ENCODE data around the gene KAT8. TPM values are rescaled to one million over a fixed set of nuclear protein-coding genes. Genes with fewer than 3 reads are reported as not detected.

KAT8 gene
- total RNA-seq, 1 donor from 2014 or later, result 33.5 TPM

GRCh38 chr16:31118223-31119155 lies 1.0 kb downstream of the KAT8 start:
- peak overlapping the region; percentile 99 for H3K4me2 ChIP-seq (ENCODE audit: low read length)
- H2AFZ ChIP-seq (ENCODE audit: low read depth, low read length), result peak overlapping the region; percentile 66
- no peak for FAIRE-seq

GRCh38 chr16:31120129-31120528 lies 2.7 kb downstream of the KAT8 start:
- Histone ChIP-seq H3K36me3 (ENCODE audit: insufficient read depth, low read length) (peaks cover 20% of the 10 kb centered on the region), H3K9me3 (ENCODE audit: insufficient read depth, low read depth, low read length) (no peaks in the 10 kb centered on the region), H3K27ac (ENCODE audit: low read depth, low read length) (no peak overlapping the region), H3K4me3 (ENCODE audit: insufficient read depth, low read depth, low read length) (no peak overlapping the region), H3K4me2 (ENCODE audit: low read length) (no peak overlapping the region), H2AFZ (ENCODE audit: low read depth, low read length) (no peak overlapping the region), H3K27me3 (ENCODE audit: insufficient read depth, low read length) (no peaks in the 10 kb centered on the region), H4K20me1 (ENCODE audit: insufficient read depth, low read length) (peaks cover 4% of the 10 kb centered on the region), H3K4me1 (ENCODE audit: insufficient read depth, low read length) (peaks cover 9% of the 10 kb centered on the region), H3K9ac (ENCODE audit: low read length) (no peak overlapping the region), H3K79me2 (ENCODE audit: insufficient read depth, low read length) (peaks cover 23% of the 10 kb centered on the region)
- no peaks in the 10 kb centered on the region for H3K4me1 Mint-ChIP-seq (ENCODE audit: low read depth, unreplicated experiment)
- peaks cover 1% of the 10 kb centered on the region for H3K36me3 Mint-ChIP-seq (ENCODE audit: low read depth, unreplicated experiment)
- H3K9me3 Mint-ChIP-seq (ENCODE audit: unreplicated experiment), result no peaks in the 10 kb centered on the region
- H3K4me3 Mint-ChIP-seq (ENCODE audit: unreplicated experiment), result no peak overlapping the region
- H3K27ac Mint-ChIP-seq (ENCODE audit: unreplicated experiment), result no peak overlapping the region
- no peak for FAIRE-seq
- no peaks in the 10 kb centered on the region for H3K27me3 Mint-ChIP-seq (ENCODE audit: low read depth, unreplicated experiment)
- TF ChIP-seq CTCF (IDR thresholded peaks at IDR 0.05; ENCODE audit: insufficient read depth, low read depth, low read length) (no peak), EZH2 (IDR thresholded peaks at IDR 0.05; ENCODE audit: insufficient read depth, low read length) (no peak)
- DNase-seq (ENCODE audit: low read depth), result no peak

More at GRCh38 chr16:31118223-31119155, 1.0 kb downstream of the KAT8 start:
- Histone ChIP-seq H3K79me2 (ENCODE audit: insufficient read depth, low read length) (peaks cover 23% of the 10 kb centered on the region), H3K27me3 (ENCODE audit: insufficient read depth, low read length) (no peaks in the 10 kb centered on the region), H3K4me3 (ENCODE audit: insufficient read depth, low read depth, low read length) (peak overlapping the region; percentile 80), H3K9ac (ENCODE audit: low read length) (peak overlapping the region; percentile 93), H3K9me3 (ENCODE audit: insufficient read depth, low read depth, low read length) (no peaks in the 10 kb centered on the region), H4K20me1 (ENCODE audit: insufficient read depth, low read length) (peaks cover 7% of the 10 kb centered on the region), H3K4me1 (ENCODE audit: insufficient read depth, low read length) (peaks cover 9% of the 10 kb centered on the region), H3K27ac (ENCODE audit: low read depth, low read length) (peak overlapping the region; percentile 92), H3K36me3 (ENCODE audit: insufficient read depth, low read length) (peaks cover 20% of the 10 kb centered on the region)
- no peaks in the 10 kb centered on the region for H3K36me3 Mint-ChIP-seq (ENCODE audit: low read depth, unreplicated experiment)
- peak overlapping the region; percentile 83 for H3K4me3 Mint-ChIP-seq (ENCODE audit: unreplicated experiment)
- no peaks in the 10 kb centered on the region for H3K27me3 Mint-ChIP-seq (ENCODE audit: low read depth, unreplicated experiment)
- peak overlapping the region; percentile 84 for H3K27ac Mint-ChIP-seq (ENCODE audit: unreplicated experiment)
- no peak for TF ChIP-seq CTCF (IDR thresholded peaks at IDR 0.05; ENCODE audit: insufficient read depth, low read depth, low read length)
- no peak for TF ChIP-seq EZH2 (IDR thresholded peaks at IDR 0.05; ENCODE audit: insufficient read depth, low read length)
- DNase-seq (ENCODE audit: low read depth), result peak; percentile 64
- no peaks in the 10 kb centered on the region for H3K9me3 Mint-ChIP-seq (ENCODE audit: unreplicated experiment)
- H3K4me1 Mint-ChIP-seq (ENCODE audit: low read depth, unreplicated experiment), result no peaks in the 10 kb centered on the region

- Histone ChIP-seq H3K4me1 (ENCODE audit: insufficient read depth, low read length) (peaks cover 4% of the 10 kb centered on the region), H3K27me3 (ENCODE audit: insufficient read depth, low read length) (no peaks in the 10 kb centered on the region), H2AFZ (ENCODE audit: low read depth, low read length) (no peak overlapping the region), H4K20me1 (ENCODE audit: insufficient read depth, low read length) (no peaks in the 10 kb centered on the region), H3K4me2 (ENCODE audit: low read length) (no peak overlapping the region), H3K36me3 (ENCODE audit: insufficient read depth, low read length) (peaks cover 9% of the 10 kb centered on the region), H3K9me3 (ENCODE audit: insufficient read depth, low read depth, low read length) (no peaks in the 10 kb centered on the region), H3K9ac (ENCODE audit: low read length) (no peak overlapping the region), H3K27ac (ENCODE audit: low read depth, low read length) (no peak overlapping the region), H3K79me2 (ENCODE audit: insufficient read depth, low read length) (no peaks in the 10 kb centered on the region), H3K4me3 (ENCODE audit: insufficient read depth, low read depth, low read length) (no peak overlapping the region)
- peaks cover 13% of the 10 kb centered on the region for H3K36me3 Mint-ChIP-seq (ENCODE audit: low read depth, unreplicated experiment)
- H3K4me1 Mint-ChIP-seq (ENCODE audit: low read depth, unreplicated experiment), result no peaks in the 10 kb centered on the region
- no peaks in the 10 kb centered on the region for H3K9me3 Mint-ChIP-seq (ENCODE audit: unreplicated experiment)
- H3K4me3 Mint-ChIP-seq (ENCODE audit: unreplicated experiment), result peak overlapping the region; percentile 54
- H3K27ac Mint-ChIP-seq (ENCODE audit: unreplicated experiment), result no peak overlapping the region
- DNase-seq (ENCODE audit: low read depth) (no peak), FAIRE-seq (no peak)
- TF ChIP-seq EZH2 (IDR thresholded peaks at IDR 0.05; ENCODE audit: insufficient read depth, low read length) (no peak), CTCF (IDR thresholded peaks at IDR 0.05; ENCODE audit: insufficient read depth, low read depth, low read length) (no peak)
- H3K27me3 Mint-ChIP-seq (ENCODE audit: low read depth, unreplicated experiment), result no peaks in the 10 kb centered on the region
Observed at GRCh38 chr16:31125844-31126243, 8.4 kb downstream of the KAT8 start.
